DOHH2 (cell line): ENCODE results near the gene CUL3.

Experiments used
- H3F3A ChIP-seq: fragments of 200-600 bp; sonication (generic), shearing (Covaris generic); 2 replicates; pipeline ENCODE4 v1.6.0; 2016; ENCODE audit warnings: antibody characterized with exemption, mild to moderate bottlenecking; ENCODE audit not compliant: control insufficient read depth, insufficient read depth
- H3K27ac ChIP-seq: fragments of 200-600 bp; sonication (generic); 2 replicates; pipeline ENCODE4 v1.5.1; 2014; ENCODE audit warnings: low read depth, mild to moderate bottlenecking, low read length, moderate library complexity
- H3K27me3 ChIP-seq: fragments of 200-600 bp; sonication (generic); 2 replicates; pipeline ENCODE4 v1.6.1; 2014; ENCODE audit warnings: mild to moderate bottlenecking, low read length, mixed read lengths; ENCODE audit not compliant: control insufficient read depth
- H3K36me3 ChIP-seq: fragments of 200-600 bp; sonication (generic); 2 replicates; pipeline ENCODE4 v1.6.1; 2014; ENCODE audit warnings: mild to moderate bottlenecking, low read length, moderate library complexity, mixed read lengths; ENCODE audit not compliant: control insufficient read depth
- H3K4me1 ChIP-seq: fragments of 200-600 bp; sonication (generic); 2 replicates; pipeline ENCODE4 v1.6.1; 2014; ENCODE audit warnings: mild to moderate bottlenecking, low read length, mixed read lengths; ENCODE audit not compliant: control insufficient read depth
- H3K4me2 ChIP-seq: fragments of 200-600 bp; sonication (generic); 2 replicates; pipeline ENCODE4 v1.6.0; 2014; ENCODE audit warnings: mild to moderate bottlenecking, low read length, moderate library complexity
- H3K4me3 ChIP-seq: fragments of 200-600 bp; sonication (generic); 2 replicates; pipeline ENCODE4 v1.5.1; 2014; ENCODE audit warnings: mild to moderate bottlenecking, low read length, mixed read lengths
- H3K79me2 ChIP-seq: fragments of 200-600 bp; sonication (generic); 2 replicates; pipeline ENCODE4 v1.6.1; 2014; ENCODE audit warnings: mild to moderate bottlenecking, low read length, mixed read lengths; ENCODE audit not compliant: control insufficient read depth
- H3K9me2 ChIP-seq: fragments of 200-600 bp; sonication (generic); replicated peaks from 2 replicates; pipeline ENCODE4 v1.6.1; 2014; ENCODE audit warnings: mild to moderate bottlenecking, low read length, mixed read lengths; ENCODE audit not compliant: control insufficient read depth
- H3K9me3 ChIP-seq: fragments of 200-600 bp; sonication (generic); 2 replicates; pipeline ENCODE4 v1.6.1; 2014; ENCODE audit warnings: antibody characterized with exemption, low read length, mixed read lengths; ENCODE audit not compliant: control insufficient read depth, insufficient read depth
- H4K20me1 ChIP-seq: fragments of 200-600 bp; sonication (generic); 2 replicates; pipeline ENCODE4 v1.6.0; 2014; ENCODE audit warnings: low read depth, mild to moderate bottlenecking, antibody characterized with exemption, low read length, moderate library complexity; ENCODE audit not compliant: control insufficient read depth, insufficient read depth
- EZH2phosphoT487 ChIP-seq: fragments of 200-600 bp; sonication (generic); IDR thresholded peaks from 2 replicates; pipeline ENCODE4 v1.6.1; 2017; ENCODE audit warnings: borderline replicate concordance, mild to moderate bottlenecking, antibody characterized with exemption, low read length, moderate library complexity, mixed read lengths
- TF ChIP-seq, protein P1 (sequence below): fragments of 200-600 bp; sonication (generic); IDR thresholded peaks from one replicate; pipeline ENCODE4 v1.5.1; 2014; ENCODE audit warnings: antibody characterized with exemption, mild to moderate bottlenecking, low read depth, low read length; ENCODE audit not compliant: poor library complexity, severe bottlenecking

CUL3 gene

DNA sequence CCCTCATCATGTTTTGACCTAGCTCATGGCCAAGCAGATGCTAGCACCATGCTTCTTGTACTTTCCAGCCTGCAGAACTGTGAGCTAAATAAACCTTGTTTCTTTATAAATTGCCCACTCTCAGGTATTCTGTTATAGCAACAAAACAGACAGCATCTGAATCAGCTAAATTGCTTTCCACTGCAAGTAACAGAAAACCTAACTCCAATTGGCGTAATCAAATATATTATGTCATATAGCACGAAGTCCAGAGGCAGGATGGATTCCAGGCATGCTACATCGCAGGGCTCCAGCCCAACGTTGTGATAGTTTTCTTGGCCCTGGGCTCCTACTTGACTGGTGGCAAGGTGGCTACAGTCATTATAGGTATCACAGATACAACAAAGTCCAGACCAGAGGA is 10.4 kb upstream of the CUL3 start:
- H3F3A ChIP-seq, result no peaks in the 10 kb centered on the region
- no peaks in the 10 kb centered on the region for H3K79me2 ChIP-seq
- no peaks in the 10 kb centered on the region for H3K9me3 ChIP-seq
- H3K27me3 ChIP-seq, result no peaks in the 10 kb centered on the region
- H4K20me1 ChIP-seq, result no peaks in the 10 kb centered on the region
- no peaks in the 10 kb centered on the region for H3K9me2 ChIP-seq
- H3K4me1 ChIP-seq, result peaks cover 30% of the 10 kb centered on the region
- H3K4me3 ChIP-seq, result peak overlapping the region; percentile 27; the same call in 1 of the 2 replicates
- H3K4me2 ChIP-seq, result peak overlapping the region; percentile 37
- H3K27ac ChIP-seq, result peak overlapping the region; percentile 32; the same call in 1 of the 2 replicates
- TF ChIP-seq, protein P1, sequence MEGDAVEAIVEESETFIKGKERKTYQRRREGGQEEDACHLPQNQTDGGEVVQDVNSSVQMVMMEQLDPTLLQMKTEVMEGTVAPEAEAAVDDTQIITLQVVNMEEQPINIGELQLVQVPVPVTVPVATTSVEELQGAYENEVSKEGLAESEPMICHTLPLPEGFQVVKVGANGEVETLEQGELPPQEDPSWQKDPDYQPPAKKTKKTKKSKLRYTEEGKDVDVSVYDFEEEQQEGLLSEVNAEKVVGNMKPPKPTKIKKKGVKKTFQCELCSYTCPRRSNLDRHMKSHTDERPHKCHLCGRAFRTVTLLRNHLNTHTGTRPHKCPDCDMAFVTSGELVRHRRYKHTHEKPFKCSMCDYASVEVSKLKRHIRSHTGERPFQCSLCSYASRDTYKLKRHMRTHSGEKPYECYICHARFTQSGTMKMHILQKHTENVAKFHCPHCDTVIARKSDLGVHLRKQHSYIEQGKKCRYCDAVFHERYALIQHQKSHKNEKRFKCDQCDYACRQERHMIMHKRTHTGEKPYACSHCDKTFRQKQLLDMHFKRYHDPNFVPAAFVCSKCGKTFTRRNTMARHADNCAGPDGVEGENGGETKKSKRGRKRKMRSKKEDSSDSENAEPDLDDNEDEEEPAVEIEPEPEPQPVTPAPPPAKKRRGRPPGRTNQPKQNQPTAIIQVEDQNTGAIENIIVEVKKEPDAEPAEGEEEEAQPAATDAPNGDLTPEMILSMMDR, result no peak
- TF ChIP-seq EZH2phosphoT487, result no peak
- H3K36me3 ChIP-seq, result no peaks in the 10 kb centered on the region

DNA sequence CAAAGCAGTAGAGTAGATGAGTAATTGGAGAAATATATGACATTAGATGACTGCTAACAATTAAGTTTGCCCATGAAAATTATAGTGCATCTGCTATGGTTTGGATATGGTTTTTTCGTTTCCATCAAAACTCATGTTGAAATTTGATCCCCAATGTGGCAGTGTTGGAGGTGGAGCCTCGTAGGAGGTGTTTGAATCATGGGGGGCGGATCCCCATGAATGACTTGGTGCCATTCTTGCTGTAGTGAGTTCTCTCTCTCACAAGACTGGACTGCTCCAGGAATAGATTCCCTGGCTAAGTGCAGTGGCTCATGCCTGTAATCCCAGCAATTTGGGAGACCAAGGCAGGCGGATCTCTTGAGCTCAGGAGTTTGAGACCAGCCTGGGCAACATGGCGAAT is 9.7 kb upstream of the CUL3 start:
- Histone ChIP-seq H4K20me1 (no peaks in the 10 kb centered on the region), H3F3A (no peaks in the 10 kb centered on the region), H3K4me1 (peaks cover 30% of the 10 kb centered on the region), H3K9me2 (no peaks in the 10 kb centered on the region), H3K79me2 (no peaks in the 10 kb centered on the region), H3K4me3 (peak overlapping the region; percentile 27; the same call in 1 of the 2 replicates), H3K9me3 (no peaks in the 10 kb centered on the region), H3K27ac (no peak overlapping the region), H3K27me3 (no peaks in the 10 kb centered on the region), H3K4me2 (peak overlapping the region; percentile 37), H3K36me3 (no peaks in the 10 kb centered on the region)
- TF ChIP-seq, protein P1, result no peak
- no peak for TF ChIP-seq EZH2phosphoT487

DNA sequence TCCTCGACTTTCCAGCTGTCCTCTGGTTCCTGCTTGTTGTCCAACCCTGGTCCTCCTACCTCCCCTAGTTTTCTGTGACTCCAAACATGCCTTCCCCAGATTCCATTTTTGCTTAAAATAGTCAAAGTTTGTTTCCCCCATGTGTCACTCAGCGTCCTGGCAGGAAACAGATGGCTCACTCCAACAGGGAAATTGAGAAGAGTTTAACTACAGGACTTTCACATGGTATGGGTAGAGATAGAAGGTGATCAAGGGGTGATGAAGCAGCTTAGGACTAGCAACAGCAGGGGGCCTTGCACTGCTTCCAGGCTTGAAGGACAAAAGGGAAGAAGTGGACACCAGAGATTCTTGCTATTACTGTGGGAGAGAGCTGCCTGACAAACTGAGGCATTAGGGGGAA is 6.1 kb upstream of the CUL3 start:
- H3K27me3 ChIP-seq, result no peaks in the 10 kb centered on the region
- peaks cover 10% of the 10 kb centered on the region for H3K79me2 ChIP-seq
- no peaks in the 10 kb centered on the region for H3K36me3 ChIP-seq
- H4K20me1 ChIP-seq, result no peaks in the 10 kb centered on the region
- H3K4me3 ChIP-seq, result no peak overlapping the region
- no peaks in the 10 kb centered on the region for H3K9me3 ChIP-seq
- H3K4me2 ChIP-seq, result no peak overlapping the region
- no peak overlapping the region for H3K27ac ChIP-seq
- H3K4me1 ChIP-seq, result peaks cover 42% of the 10 kb centered on the region
- TF ChIP-seq, protein P1, result no peak
- no peak for TF ChIP-seq EZH2phosphoT487
- no peaks in the 10 kb centered on the region for H3K9me2 ChIP-seq
- H3F3A ChIP-seq, result peaks cover 13% of the 10 kb centered on the region; the same call in 1 of the 2 replicates
